ENCODE measurements around the gene RAB25.
"Not testable (repeated sequence)": the region's sequence is repeated elsewhere in the genome, so short reads cannot be mapped to it uniquely, and the experiment has no call there.

RAB25 gene

GRCh38 chr1:156054500-156055280 lies 6.3 kb upstream of the RAB25 start, which contains the start of gene LAMTOR2:
TSS of gene LAMTOR2 (plus strand) at chr1:156054782. CDS start at chr1:156054890, 108 bp downstream.
- DNase-seq (ENCODE audit: low read depth in 4 of 4, low spot score in 1 of 4) = peak; percentile 89 to 98 (median 96)

- DNase-seq (ENCODE audit: low read depth in 4 of 4, low spot score in 1 of 4) = peak in 1 of 4 experiments; percentile 5
Observed at GRCh38 chr1:156055281-156056048, 5.5 kb upstream of the RAB25 start.

GRCh38 chr1:156056326-156056849 lies 4.6 kb upstream of the RAB25 start:
- DNase-seq (ENCODE audit: low read depth in 4 of 4, low spot score in 1 of 4) = no peak

- no peak for DNase-seq (ENCODE audit: low read depth in 4 of 4, low spot score in 1 of 4)
Observed at GRCh38 chr1:156062189-156062588, 1.2 kb downstream of the RAB25 start.

DNA sequence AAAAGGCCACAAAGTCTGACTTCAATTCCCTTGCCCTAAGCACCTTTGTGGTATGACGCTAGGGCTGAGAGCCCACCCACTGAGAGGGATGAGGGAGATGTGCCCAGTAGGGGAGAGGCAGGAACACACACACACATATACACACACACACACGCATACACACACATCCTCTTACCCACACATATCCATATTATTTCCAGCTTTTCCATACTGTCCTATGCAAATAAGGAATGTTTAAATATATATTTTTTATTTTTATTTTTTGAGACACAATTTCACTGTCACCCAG lies 3.0 kb downstream of the RAB25 start:
- no peak for DNase-seq (ENCODE audit: low read depth in 4 of 4, low spot score in 1 of 4)

DNA sequence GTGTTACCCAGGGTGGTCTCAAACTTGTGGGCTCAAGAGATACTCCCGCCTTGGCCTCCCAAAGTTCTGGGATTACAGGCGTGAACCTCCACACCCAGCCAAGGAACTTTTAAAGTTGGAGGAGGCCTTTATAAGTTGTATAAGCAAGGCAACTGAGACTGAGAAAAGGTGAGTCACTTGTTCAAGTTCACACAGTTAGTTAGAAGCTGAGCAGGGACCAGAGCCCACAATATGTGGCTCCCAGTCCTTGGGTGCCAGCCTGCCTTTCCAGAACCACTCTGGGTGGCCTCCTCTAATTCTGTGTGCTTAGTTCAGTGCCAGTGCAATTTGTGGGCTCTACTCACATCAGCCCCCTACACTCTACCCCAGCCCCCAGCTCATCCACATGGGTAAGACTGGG lies 3.7 kb downstream of the RAB25 start:
- DNase-seq (ENCODE audit: low read depth in 4 of 4, low spot score in 1 of 4) = no peak

GRCh38 chr1:156065212-156065611 lies 4.3 kb downstream of the RAB25 start:
- no peak for DNase-seq (ENCODE audit: low read depth in 4 of 4, low spot score in 1 of 4)

DNA sequence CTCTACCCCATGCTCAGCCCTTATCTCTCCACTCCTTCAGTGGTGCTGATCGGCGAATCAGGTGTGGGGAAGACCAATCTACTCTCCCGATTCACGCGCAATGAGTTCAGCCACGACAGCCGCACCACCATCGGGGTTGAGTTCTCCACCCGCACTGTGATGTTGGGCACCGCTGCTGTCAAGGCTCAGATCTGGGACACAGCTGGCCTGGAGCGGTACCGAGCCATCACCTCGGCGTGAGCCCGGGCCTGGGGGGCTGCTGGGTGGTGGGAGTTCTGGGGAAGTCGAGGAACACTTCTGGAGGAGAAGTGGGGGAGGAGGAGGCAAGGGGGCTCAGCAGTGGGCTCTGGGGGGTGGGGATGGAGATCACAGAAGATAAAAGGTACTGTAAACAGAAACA lies 4.9 kb downstream of the RAB25 start:
- no peak for DNase-seq (ENCODE audit: low read depth in 4 of 4, low spot score in 1 of 4)

DNA sequence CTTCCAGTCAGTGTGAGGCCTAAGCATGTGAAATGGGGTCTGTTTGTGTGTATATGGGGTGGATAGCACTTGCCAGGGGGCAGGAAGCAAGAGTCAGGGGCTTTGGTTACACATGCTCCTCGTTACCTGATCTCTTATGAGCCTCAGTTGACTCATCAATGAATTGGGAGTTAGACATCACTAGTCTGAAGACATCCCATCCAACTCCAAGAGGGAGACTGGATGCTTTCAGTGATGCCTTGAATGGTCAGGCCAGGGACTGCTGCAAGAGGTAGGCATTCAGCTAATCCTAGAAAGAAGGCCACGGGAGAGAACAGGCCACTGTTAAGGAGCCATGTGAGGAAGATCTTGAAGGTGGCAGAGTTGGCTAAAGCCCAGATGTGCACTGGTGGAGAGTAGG lies 6.3 kb downstream of the RAB25 start:
- no peak for DNase-seq (ENCODE audit: low read depth in 4 of 4, low spot score in 1 of 4)

- no peak for DNase-seq (ENCODE audit: low read depth in 4 of 4, low spot score in 1 of 4)
Observed at GRCh38 chr1:156069490-156070455, 8.8 kb downstream of the RAB25 start.

DNA sequence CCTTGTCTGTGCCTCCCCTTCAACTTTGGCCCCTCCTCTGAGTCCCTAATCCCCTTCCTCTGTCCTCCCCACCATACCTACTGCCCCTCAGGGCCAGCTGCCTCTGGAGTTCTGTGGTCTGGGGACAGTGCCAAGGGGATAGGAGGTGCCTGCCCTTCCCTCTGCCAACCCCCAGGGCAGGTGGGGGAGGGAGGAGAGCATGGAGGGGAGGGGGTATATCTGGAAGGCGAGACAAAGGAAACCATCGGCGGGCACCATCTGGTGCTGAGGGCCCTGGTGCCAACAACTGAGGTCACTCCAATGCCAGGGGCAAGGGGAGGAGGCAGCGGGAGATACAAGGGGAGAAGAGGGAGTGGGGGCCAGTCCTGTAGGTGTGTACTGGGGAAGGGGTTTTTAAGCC lies 9.6 kb downstream of the RAB25 start:
- no peak for DNase-seq (ENCODE audit: low read depth in 4 of 4, low spot score in 1 of 4)

- DNase-seq (ENCODE audit: low read depth in 4 of 4, low spot score in 1 of 4) = not testable (repeated sequence)
Observed at GRCh38 chr1:156071332-156071816, 10.4 kb downstream of the RAB25 start.

DNA sequence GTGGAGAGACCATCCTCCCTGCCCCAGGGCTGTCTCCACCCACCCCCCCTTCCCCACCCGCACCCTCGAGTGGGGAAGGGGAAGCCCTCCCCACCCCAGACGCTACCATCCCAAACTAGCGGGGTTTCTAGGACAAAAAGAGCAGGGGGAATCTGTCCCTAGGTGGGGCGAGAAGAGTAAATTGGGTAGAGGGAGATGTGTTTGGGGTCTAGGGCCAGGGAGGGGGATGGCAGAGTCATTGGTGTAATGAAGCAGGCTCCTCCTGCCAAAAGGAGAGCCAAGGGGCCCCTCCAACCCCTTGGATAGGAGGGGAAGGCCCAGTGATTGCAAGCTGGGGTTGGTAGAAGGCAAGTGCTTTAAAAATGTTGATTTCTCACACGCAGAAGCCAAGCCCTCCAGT lies 11.3 kb downstream of the RAB25 start:
- DNase-seq (ENCODE audit: low read depth in 4 of 4, low spot score in 1 of 4) = no peak

DNA sequence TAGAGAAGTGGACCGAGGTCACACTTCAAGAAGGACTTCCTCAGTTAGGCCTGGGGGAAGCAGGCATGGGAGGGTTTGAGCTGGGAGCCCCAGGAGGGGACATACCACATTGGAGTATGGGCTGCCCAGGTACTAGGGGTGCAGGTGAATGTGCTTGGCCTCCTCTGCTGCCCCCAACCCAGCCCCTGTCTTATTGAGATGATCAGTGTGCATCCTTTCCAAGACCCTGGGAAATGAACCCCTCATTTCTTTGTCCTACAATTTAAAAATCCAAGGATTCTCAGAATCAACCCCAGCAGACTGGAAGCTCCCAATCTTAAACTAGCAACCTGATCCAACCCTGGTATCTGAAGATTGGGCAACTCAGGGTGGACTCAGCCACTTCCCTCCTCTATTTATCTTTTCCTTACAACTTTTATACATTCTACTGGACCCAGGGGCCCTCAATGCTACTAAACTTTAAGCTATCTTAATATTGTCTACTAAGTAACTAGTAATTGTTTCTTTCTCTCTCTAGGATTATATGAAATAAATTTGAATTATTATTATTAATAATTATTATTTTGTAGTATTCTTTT lies 12.2 kb downstream of the RAB25 start:
- no peak for DNase-seq (ENCODE audit: low read depth in 4 of 4, low spot score in 1 of 4)

DNA sequence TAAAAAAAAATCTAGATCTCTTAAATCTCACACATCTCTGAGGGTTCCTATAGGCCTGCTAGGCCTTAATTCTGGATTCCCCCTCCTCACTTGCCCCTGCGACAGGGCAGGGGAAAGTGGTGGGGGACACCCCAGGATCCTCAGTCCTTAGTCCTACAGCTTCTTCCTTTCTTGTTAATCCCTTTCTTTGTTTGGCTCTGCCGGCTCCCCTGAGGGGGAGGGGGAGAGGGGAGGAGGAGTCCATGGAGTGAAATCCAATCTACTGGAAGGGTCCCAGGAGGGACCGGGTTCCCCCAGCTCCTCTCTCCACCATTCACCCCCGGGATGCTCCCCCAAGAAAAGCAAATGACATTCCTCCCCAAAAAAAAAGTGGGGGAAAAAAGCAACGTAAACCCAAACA lies 12.8 kb downstream of the RAB25 start:
- no peak for DNase-seq (ENCODE audit: low read depth in 4 of 4, low spot score in 1 of 4)

GRCh38 chr1:156074661-156075060 lies 13.7 kb downstream of the RAB25 start:
- no peak for DNase-seq (ENCODE audit: low read depth in 4 of 4, low spot score in 1 of 4)

DNA sequence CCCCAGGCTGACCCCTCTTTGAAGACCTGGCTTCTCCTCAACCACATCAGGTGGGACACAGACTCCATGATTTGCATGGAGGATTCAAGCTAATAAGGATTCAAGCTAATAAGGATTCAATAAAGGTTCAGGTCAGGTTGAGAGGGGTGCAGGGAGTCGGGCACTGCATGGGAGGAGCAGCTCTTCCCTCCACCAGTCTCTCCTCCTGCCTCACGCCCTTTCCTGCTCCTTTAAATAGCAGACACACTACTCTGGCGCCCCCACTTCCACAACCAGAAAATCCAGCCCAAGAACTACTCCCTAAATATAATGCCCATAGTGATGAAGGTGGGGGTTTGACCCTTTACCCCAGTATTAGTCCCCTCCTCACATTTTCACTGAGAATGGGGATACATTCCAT lies 14.2 kb downstream of the RAB25 start:
- no peak for DNase-seq (ENCODE audit: low read depth in 4 of 4, low spot score in 1 of 4)

DNA sequence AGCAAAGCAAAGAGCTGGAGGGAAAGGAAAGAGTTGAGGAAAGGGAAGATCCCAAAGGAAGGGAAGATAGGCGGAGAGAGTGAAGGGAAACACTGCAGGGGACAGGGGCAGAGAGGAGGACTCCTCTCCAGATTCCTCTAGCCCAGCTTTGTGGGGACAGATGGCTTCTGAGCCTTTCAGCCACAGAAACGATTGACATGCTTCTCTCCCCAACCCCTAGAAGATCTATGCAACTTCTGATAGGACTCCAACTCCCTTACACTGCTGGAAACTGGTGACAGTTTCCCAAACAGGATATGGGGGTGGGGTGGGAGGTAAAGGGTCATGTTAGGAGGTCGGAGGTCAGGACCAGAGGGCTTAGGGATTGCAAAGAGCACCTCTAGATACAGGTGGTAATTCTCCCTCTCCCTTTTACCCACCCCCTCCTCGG lies 14.8 kb downstream of the RAB25 start:
- DNase-seq (ENCODE audit: low read depth in 4 of 4, low spot score in 1 of 4) = no peak

DNA sequence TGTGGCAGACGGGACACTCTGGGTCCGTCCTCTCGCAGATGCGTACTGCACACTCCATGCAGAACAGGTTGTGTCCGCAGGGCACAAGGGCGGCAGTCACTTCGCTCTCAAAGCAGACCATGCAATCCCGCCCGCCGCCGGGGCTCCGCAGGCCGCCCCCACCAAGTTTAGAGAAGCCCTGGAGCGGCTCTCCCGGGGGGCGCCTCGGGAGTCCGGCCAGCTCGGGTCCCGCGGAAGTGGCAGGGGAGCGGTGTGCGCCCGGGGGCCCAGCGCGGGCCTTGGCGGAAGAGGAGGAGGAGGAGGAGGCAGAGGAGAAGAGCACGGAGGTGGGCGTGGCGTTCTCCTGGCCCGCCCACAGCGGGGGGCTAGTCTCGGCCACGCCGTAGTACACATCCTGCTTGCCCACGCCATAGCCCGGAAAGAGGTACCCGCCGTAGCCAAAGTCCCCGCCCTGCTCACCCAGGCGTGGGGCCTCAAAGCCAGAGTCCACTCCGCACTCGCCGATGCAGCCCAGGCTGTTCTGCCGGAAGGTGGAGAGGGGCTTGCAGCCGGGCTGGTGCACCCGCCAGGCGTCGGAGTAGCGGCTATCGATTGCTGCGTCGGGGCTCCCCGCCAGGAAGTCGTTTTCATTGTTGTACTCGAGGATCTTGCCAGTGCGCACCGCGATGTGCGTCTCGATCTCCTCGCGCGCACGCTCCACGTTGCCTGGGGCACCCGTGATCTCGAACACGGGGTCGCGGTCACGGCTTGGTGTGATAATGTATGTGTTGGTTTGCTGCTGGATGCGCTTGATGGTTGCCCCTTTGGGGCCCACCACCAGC lies 15.9 kb downstream of the RAB25 start:
- DNase-seq (ENCODE audit: low read depth in 4 of 4, low spot score in 1 of 4) = no peak

DNA sequence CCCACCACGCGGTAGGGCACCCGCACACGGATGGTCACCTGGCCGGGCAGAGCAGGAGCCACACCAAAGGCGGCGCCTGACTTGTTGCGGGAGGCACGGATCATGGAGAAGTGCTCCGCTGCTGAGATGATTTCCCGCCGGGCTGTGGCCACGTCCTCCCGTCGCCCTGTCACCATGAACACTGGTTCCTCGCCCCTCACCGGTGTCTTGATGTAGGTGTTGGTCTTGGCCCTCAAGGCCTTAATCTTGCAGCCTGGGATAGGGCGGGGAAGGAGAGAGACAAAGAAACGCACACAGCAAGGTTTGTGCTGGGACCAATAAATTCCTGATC lies 16.4 kb downstream of the RAB25 start:
- no peak for DNase-seq (ENCODE audit: low read depth in 4 of 4, low spot score in 1 of 4)

Data from stimulated activated CD4-positive, alpha-beta T cell treated with anti-CD3 and anti-CD28 coated beads, Interleukin-1b, Interleukin-23, amount 100 ng/mL, for 24 hours (primary cell).